PC-3 (cell line): ENCODE results near the gene TSNAX. TPM values are rescaled to one million over a fixed set of nuclear protein-coding genes. Genes with fewer than 3 reads are reported as not detected.

Experiments
- ATAC-seq: fragments of 200-7000 bp; cut with Tn5 transposase; 2 replicates; pipeline ENCODE4 v1.9.1; 2020; ENCODE audit warnings: mild to moderate bottlenecking, moderate library complexity
- BruUV-seq: library from RNA; stranded (reverse); fragments of 400-500 nt; replicated peaks from 2 replicates; lab custom pipeline; 2021; lab: Mats Ljungman, UMichigan
- CTCF ChIA-PET: fragments of 300-600 bp; sonication (Branson Sonifier 250); formaldehyde crosslinking; loops from one replicate; lab custom pipeline; 2022; ENCODE audit warnings: antibody characterized with exemption; lab: Charles Lee
- POLR2A ChIA-PET: fragments of 300-600 bp; sonication (Branson Sonifier 250); formaldehyde crosslinking; loops from one replicate; lab custom pipeline; 2022; ENCODE audit warnings: antibody characterized with exemption; ENCODE audit not compliant: unreplicated experiment; lab: Charles Lee
- DNase-seq: peaks from one replicate; pipeline ENCODE4 v3.0.0-alpha.2; 2015
- H2AFZ ChIP-seq: fragments of 300-600 bp; sonication (generic); 2 replicates; pipeline ENCODE4 v1.6.0; 2016; ENCODE audit warnings: antibody characterized with exemption, low read length
- H3F3A ChIP-seq: fragments of 300-600 bp; sonication (generic); one replicate; pipeline ENCODE4 v1.6.0; 2017; ENCODE audit warnings: antibody characterized with exemption, low read length, control low read depth, mild to moderate bottlenecking; ENCODE audit not compliant: unreplicated experiment
- H3K27ac ChIP-seq: fragments of 300-600 bp; sonication (generic); 2 replicates; pipeline ENCODE4 v1.5.1; 2016; ENCODE audit warnings: mild to moderate bottlenecking, low read length
- H3K27me3 ChIP-seq: fragments of 300-600 bp; sonication (generic); 2 replicates; pipeline ENCODE4 v1.6.1; 2016; ENCODE audit warnings: low read length, mixed read lengths
- H3K36me3 ChIP-seq: fragments of 300-600 bp; sonication (generic); 2 replicates; pipeline ENCODE4 v1.6.1; 2016; ENCODE audit warnings: low read depth, mixed run types, low read length, mixed read lengths
- H3K4me1 ChIP-seq: fragments of 300-600 bp; sonication (generic); 2 replicates; pipeline ENCODE4 v1.5.1; 2016; ENCODE audit warnings: low read length; ENCODE audit not compliant: insufficient read depth
- H3K4me2 ChIP-seq: fragments of 300-600 bp; sonication (generic); 2 replicates; pipeline ENCODE4 v1.6.0; 2016; ENCODE audit warnings: low read length
- H3K4me3 ChIP-seq: fragments of 300-600 bp; sonication (generic); 2 replicates; pipeline ENCODE4 v1.5.1; 2016; ENCODE audit warnings: mild to moderate bottlenecking, low read length, mixed read lengths
- H3K79me2 ChIP-seq: fragments of 300-600 bp; sonication (generic); 2 replicates; pipeline ENCODE4 v1.6.1; 2017; ENCODE audit warnings: low read length, mixed read lengths
- H3K9ac ChIP-seq: fragments of 300-600 bp; sonication (generic); 2 replicates; pipeline ENCODE4 v1.6.0; 2016; ENCODE audit warnings: mild to moderate bottlenecking, low read length
- H3K9me2 ChIP-seq: fragments of 300-600 bp; sonication (generic); replicated peaks from 2 replicates; pipeline ENCODE4 v1.6.1; 2016; ENCODE audit warnings: mixed run types, low read length, mixed read lengths
- H3K9me3 ChIP-seq: fragments of 300-600 bp; sonication (generic); 2 replicates; pipeline ENCODE4 v1.6.1; 2016; ENCODE audit warnings: low read length, mixed read lengths
- H4K20me1 ChIP-seq: fragments of 300-600 bp; sonication (generic); 2 replicates; pipeline ENCODE4 v1.6.1; 2016; ENCODE audit warnings: low read length, mixed read lengths
- CTCF ChIP-seq: fragments of 300-600 bp; sonication (generic); conservative IDR thresholded peaks from 2 replicates; pipeline ENCODE4 v1.5.1; 2017; ENCODE audit warnings: antibody characterized with exemption, low read depth, mild to moderate bottlenecking, low read length
- EZH2 ChIP-seq: fragments of 300-600 bp; sonication (generic); IDR thresholded peaks from one replicate; pipeline ENCODE4 v1.6.1; 2017; ENCODE audit warnings: antibody characterized with exemption, mild to moderate bottlenecking, low read length; ENCODE audit not compliant: unreplicated experiment
- EZH2phosphoT487 ChIP-seq: fragments of 300-600 bp; sonication (generic); IDR thresholded peaks from 2 replicates; pipeline ENCODE4 v1.6.1; 2018; ENCODE audit warnings: mild to moderate bottlenecking, antibody characterized with exemption, low read length, borderline replicate concordance
- intact Hi-C: fragments of 100-400 bp; cut with micrococcal nuclease; formaldehyde crosslinking; loops from 2 replicates; pipeline ENCODE4 v1.9.0; 2023
- total RNA-seq: library from RNA; depleted of rRNA; stranded (reverse); fragments of >200 nt; gene quantifications from 2 replicates; pipeline ENCODE4 v1.2.3, GENCODE V29; 2014

Gene TSNAX
- total RNA-seq, 1 experiment from 2014 or later = 33.1 TPM

- H3K9me3 ChIP-seq = no peaks in the 10 kb centered on the region
- ChIA-PET POLR2A (no interaction called here), CTCF (no interaction called here)
- no peak overlapping the region for H2AFZ ChIP-seq
- H3K27ac ChIP-seq = no peak overlapping the region
- H4K20me1 ChIP-seq = no peaks in the 10 kb centered on the region
- H3F3A ChIP-seq = no peaks in the 10 kb centered on the region
- no peak overlapping the region for H3K9ac ChIP-seq
- BruUV-seq = no TSS peak
- no peaks in the 10 kb centered on the region for H3K79me2 ChIP-seq
- H3K4me2 ChIP-seq = no peak overlapping the region
- intact Hi-C loops = no loop called here
- no peak for DNase-seq
- no peaks in the 10 kb centered on the region for H3K36me3 ChIP-seq
- H3K4me1 ChIP-seq = peaks cover 3% of the 10 kb centered on the region; the same call in 1 of the 2 replicates
- no peaks in the 10 kb centered on the region for H3K27me3 ChIP-seq
- H3K9me2 ChIP-seq = no peaks in the 10 kb centered on the region
- no peak for TF ChIP-seq CTCF
- TF ChIP-seq EZH2 = no peak
- TF ChIP-seq EZH2phosphoT487 = no peak
- ATAC-seq = no peak
- no peak overlapping the region for H3K4me3 ChIP-seq
These were observed 65.7 kb downstream of the TSNAX start for GRCh38 chr1:231594123-231594522.

GRCh38 chr1:231594749-231595148 lies 66.3 kb downstream of the TSNAX start:
- no peak for ATAC-seq
- TF ChIP-seq EZH2phosphoT487 = no peak
- TF ChIP-seq EZH2 = no peak
- TF ChIP-seq CTCF = no peak
- Histone ChIP-seq H3K36me3 (no peaks in the 10 kb centered on the region), H3K4me2 (no peak overlapping the region), H3K4me1 (peaks cover 3% of the 10 kb centered on the region; the same call in 1 of the 2 replicates), H3K9me2 (no peaks in the 10 kb centered on the region), H3K27ac (no peak overlapping the region), H2AFZ (no peak overlapping the region), H3K79me2 (no peaks in the 10 kb centered on the region), H3K9me3 (no peaks in the 10 kb centered on the region), H4K20me1 (no peaks in the 10 kb centered on the region), H3F3A (no peaks in the 10 kb centered on the region), H3K4me3 (no peak overlapping the region), H3K27me3 (no peaks in the 10 kb centered on the region), H3K9ac (no peak overlapping the region)
- BruUV-seq = no TSS peak
- CTCF ChIA-PET = no interaction called here
- intact Hi-C loops = no loop called here
- no peak for DNase-seq
- POLR2A ChIA-PET = no interaction called here

- Histone ChIP-seq H3K9me3 (no peaks in the 10 kb centered on the region), H3K79me2 (no peaks in the 10 kb centered on the region), H3K27ac (no peak overlapping the region), H3F3A (no peaks in the 10 kb centered on the region), H3K4me2 (no peak overlapping the region), H3K36me3 (no peaks in the 10 kb centered on the region), H3K27me3 (no peaks in the 10 kb centered on the region), H4K20me1 (no peaks in the 10 kb centered on the region), H3K4me3 (no peak overlapping the region), H3K4me1 (no peaks in the 10 kb centered on the region), H3K9ac (no peak overlapping the region), H2AFZ (no peak overlapping the region), H3K9me2 (no peaks in the 10 kb centered on the region)
- intact Hi-C loops = no loop called here
- ChIA-PET CTCF (no interaction called here), POLR2A (no interaction called here)
- TF ChIP-seq EZH2phosphoT487 = no peak
- ATAC-seq (peak; percentile 22; the same call in 1 of the 2 replicates), DNase-seq (no peak)
- BruUV-seq = no TSS peak
These were observed 67.9 kb downstream of the TSNAX start for GRCh38 chr1:231596337-231596791.
